Measurements from ENCODE around the gene ANKK1. TPM values are rescaled to one million over a fixed set of nuclear protein-coding genes. Genes with fewer than 3 reads are reported as not detected.

Gene ANKK1
- total and polyA plus RNA-seq, 2 donors (not counting 1 experiment from before 2014, with no cell fraction given), result 0.89 to 5.3 TPM

DNA sequence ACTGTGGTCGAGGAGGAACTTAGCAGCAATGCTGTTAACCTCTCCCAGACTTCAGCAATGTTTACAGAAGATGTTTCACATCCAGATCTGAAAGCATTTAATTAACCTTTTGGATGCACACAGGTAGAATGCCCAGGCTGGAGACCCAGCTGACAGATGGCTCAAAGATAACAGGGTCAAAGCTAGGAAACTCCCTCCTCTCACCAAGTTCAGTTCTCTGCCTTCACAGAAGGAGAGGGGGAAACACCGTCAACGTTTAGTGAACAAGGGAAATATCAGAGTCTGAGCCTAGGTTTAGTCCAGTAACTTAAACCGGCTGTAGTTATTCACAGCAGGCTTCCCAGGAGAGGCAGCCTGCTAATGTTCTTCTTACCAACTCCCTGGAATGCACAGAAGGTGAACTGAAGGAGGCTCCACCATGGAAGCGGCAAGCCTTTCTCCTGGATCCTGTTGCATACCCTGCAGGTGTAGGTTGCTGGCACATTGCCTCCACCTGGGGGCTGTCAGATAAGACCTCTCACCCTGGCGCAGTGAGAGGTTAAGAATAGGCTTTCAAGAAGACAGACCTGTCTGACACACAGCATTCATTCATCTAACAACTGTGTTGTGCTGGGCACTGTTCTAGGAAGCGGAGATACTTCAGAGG is 23.5 kb upstream of the ANKK1 start:
- Histone ChIP-seq H4K20me1 (ENCODE audit: control insufficient read depth, insufficient read depth, low read length, poor library complexity, severe bottlenecking) (no peaks in the 10 kb centered on the region), H3K4me3 (ENCODE audit: control extremely low read depth in 1 of 5, extremely low read depth in 1 of 5, insufficient read depth in 1 of 5, low read depth in 2 of 5, low read length in 4 of 5) (no peak overlapping the region), H3K9me3 (ENCODE audit: control extremely low read depth in 1 of 3, control insufficient read depth in 2 of 3, insufficient read depth in 1 of 3, low read length in 2 of 3) (no peaks in the 10 kb centered on the region), H3K4me1 (ENCODE audit: control insufficient read depth in 2 of 2, insufficient read depth in 2 of 2, low read length in 2 of 2) (no peaks in the 10 kb centered on the region), H3K27me3 (replicated peaks in 1 of 4; ENCODE audit: control extremely low read depth in 1 of 4, control insufficient read depth in 3 of 4, insufficient read depth in 4 of 4, low read length in 3 of 4) (no peaks in the 10 kb centered on the region), H3K27ac (ENCODE audit: low read length in 2 of 2) (no peak overlapping the region), H3K79me2 (ENCODE audit: control insufficient read depth, insufficient read depth, low read length) (no peaks in the 10 kb centered on the region), H2AFZ (ENCODE audit: insufficient read depth, low read depth, low read length, poor library complexity, severe bottlenecking) (no peak overlapping the region), H3K4me2 (replicated peaks; ENCODE audit: low read depth, low read length, poor library complexity, severe bottlenecking) (no peak overlapping the region), H3K36me3 (replicated peaks in 1 of 2; ENCODE audit: control extremely low read depth in 1 of 2, control insufficient read depth in 1 of 2, extremely low read depth in 1 of 2, insufficient read depth in 2 of 2, low read length in 1 of 2) (peaks cover 0 to 71% of the 10 kb centered on the region in 2 experiments), H3K9ac (ENCODE audit: low read length) (no peak overlapping the region)
- H3K4me1 Mint-ChIP-seq, result no peaks in the 10 kb centered on the region
- no peaks in the 10 kb centered on the region for H3K27me3 Mint-ChIP-seq
- H3K4me3 Mint-ChIP-seq, result no peak overlapping the region
- WGBS (ENCODE audit: insufficient coverage), result 69% methylated on average over 3 of the region's 7 CpGs
- H3K9me3 Mint-ChIP-seq (ENCODE audit: insufficient read depth), result no peaks in the 10 kb centered on the region
- TF ChIP-seq EZH2 (IDR thresholded peaks at IDR 0.05; ENCODE audit: borderline replicate concordance, insufficient read depth, low read depth, low read length, poor library complexity, severe bottlenecking), result no peak
- no peak for TF ChIP-seq CTCF (IDR thresholded peaks at IDR 0.05)
- CTCF ChIA-PET, result interaction anchor here (1.1 to 1.5 kb wide), 2 partner anchors 60 to 799 kb away, joined by 3 read pairs; no protein-coding TSS in a partner anchor
- H3K27ac Mint-ChIP-seq, result no peak overlapping the region
- intact Hi-C loops (cut with micrococcal nuclease), result no loop called here
- DNase-seq, result no peak
- no peak for ATAC-seq (ENCODE audit: low read depth)
- POLR2A ChIA-PET, result no interaction called here

- H3K4me2 ChIP-seq (replicated peaks; ENCODE audit: low read depth, low read length, poor library complexity, severe bottlenecking), result no peak overlapping the region
- DNase-seq, result no peak
- Mint-ChIP-seq H3K9me3 (ENCODE audit: insufficient read depth) (no peaks in the 10 kb centered on the region), H3K4me3 (no peak overlapping the region), H3K27me3 (no peaks in the 10 kb centered on the region), H3K27ac (no peak overlapping the region), H3K4me1 (no peaks in the 10 kb centered on the region)
- no peak for ATAC-seq (ENCODE audit: low read depth)
- no peaks in the 10 kb centered on the region for H3K27me3 ChIP-seq (replicated peaks in 1 of 4; ENCODE audit: control extremely low read depth in 1 of 4, control insufficient read depth in 3 of 4, insufficient read depth in 4 of 4, low read length in 3 of 4)
- ChIA-PET CTCF (no interaction called here), POLR2A (no interaction called here)
- H3K4me3 ChIP-seq (ENCODE audit: control extremely low read depth in 1 of 5, extremely low read depth in 1 of 5, insufficient read depth in 1 of 5, low read depth in 2 of 5, low read length in 4 of 5), result no peak overlapping the region
- H3K9me3 ChIP-seq (ENCODE audit: control extremely low read depth in 1 of 3, control insufficient read depth in 2 of 3, insufficient read depth in 1 of 3, low read length in 2 of 3), result no peaks in the 10 kb centered on the region
- no peaks in the 10 kb centered on the region for H3K79me2 ChIP-seq (ENCODE audit: control insufficient read depth, insufficient read depth, low read length)
- intact Hi-C loops (cut with micrococcal nuclease), result no loop called here
- H4K20me1 ChIP-seq (ENCODE audit: control insufficient read depth, insufficient read depth, low read length, poor library complexity, severe bottlenecking), result no peaks in the 10 kb centered on the region
- TF ChIP-seq CTCF (IDR thresholded peaks at IDR 0.05) (no peak), EZH2 (IDR thresholded peaks at IDR 0.05; ENCODE audit: borderline replicate concordance, insufficient read depth, low read depth, low read length, poor library complexity, severe bottlenecking) (no peak)
- no peaks in the 10 kb centered on the region for H3K4me1 ChIP-seq (ENCODE audit: control insufficient read depth in 2 of 2, insufficient read depth in 2 of 2, low read length in 2 of 2)
- peaks cover 0 to 56% of the 10 kb centered on the region in 2 experiments for H3K36me3 ChIP-seq (replicated peaks in 1 of 2; ENCODE audit: control extremely low read depth in 1 of 2, control insufficient read depth in 1 of 2, extremely low read depth in 1 of 2, insufficient read depth in 2 of 2, low read length in 1 of 2)
- no peak overlapping the region for H3K27ac ChIP-seq (ENCODE audit: low read length in 2 of 2)
- WGBS (ENCODE audit: insufficient coverage), result 74% methylated on average over 4 of the region's 5 CpGs
- no peak overlapping the region for H2AFZ ChIP-seq (ENCODE audit: insufficient read depth, low read depth, low read length, poor library complexity, severe bottlenecking)
- H3K9ac ChIP-seq (ENCODE audit: low read length), result no peak overlapping the region
Measured at GRCh38 chr11:113365895-113366294, 21.7 kb upstream of the ANKK1 start.

All from B cell (primary cell).